ENCODE data around the gene EXOG.

EXOG gene

DNA sequence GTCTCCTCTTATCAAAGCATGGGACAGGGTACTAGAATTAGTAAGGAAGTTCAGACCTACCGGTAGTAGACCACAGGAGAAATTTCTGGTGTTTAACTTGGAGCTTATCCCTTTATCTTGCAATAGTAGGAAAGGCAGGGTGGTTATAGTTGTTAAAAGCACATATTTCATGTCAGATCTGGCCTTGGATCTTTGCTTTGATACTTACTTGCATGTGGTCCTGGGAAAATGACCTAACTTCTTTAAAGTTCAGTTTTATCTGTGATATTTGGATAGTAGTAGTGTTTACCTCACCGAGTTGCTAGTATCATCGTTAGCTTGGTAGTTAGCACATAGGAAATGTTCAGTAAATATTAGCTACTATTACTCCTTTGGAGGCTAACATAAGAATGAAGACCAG is 15.4 kb downstream of the EXOG start:
- DNase-seq, result no peak

DNA sequence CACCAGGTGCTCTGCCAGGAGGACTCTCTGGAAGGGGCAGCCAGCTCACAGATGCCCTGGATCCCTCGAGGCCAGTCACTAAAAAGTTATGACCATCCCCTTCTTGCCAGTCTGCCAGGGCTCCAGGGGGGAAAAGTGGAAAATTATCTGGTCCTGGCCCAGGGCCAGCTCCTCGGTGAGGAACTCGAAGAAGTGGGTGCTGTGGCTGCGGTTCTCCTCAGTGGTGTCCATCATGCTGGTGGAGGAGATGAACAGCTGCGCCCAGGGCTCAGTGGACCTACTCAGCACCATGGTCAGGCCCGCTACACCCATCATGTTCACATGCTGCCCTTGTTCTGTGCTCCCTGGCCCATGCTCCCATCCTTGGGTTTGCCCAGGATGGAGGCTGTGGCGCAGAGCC is 19.2 kb downstream of the EXOG start:
- DNase-seq, result no peak

DNA sequence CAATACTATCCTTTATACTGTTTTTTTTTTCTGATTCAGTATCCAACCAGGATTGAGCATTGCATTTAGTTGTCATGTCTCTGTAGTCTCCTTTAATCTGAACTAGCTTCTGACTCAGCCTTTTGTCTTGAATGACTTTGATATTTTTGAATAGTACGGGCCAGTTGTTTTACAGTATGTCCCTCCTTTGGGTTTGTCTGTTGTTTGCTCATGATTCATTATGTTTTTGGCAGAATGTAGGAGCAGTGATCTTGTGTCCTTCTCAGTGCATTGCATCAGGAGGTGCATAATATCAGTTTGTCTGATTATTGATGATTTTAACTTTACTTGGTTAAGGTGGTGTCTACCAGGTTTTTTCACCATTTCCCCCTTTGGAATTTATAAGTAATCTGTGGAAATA is 20.5 kb downstream of the EXOG start:
- no peak for DNase-seq

DNA sequence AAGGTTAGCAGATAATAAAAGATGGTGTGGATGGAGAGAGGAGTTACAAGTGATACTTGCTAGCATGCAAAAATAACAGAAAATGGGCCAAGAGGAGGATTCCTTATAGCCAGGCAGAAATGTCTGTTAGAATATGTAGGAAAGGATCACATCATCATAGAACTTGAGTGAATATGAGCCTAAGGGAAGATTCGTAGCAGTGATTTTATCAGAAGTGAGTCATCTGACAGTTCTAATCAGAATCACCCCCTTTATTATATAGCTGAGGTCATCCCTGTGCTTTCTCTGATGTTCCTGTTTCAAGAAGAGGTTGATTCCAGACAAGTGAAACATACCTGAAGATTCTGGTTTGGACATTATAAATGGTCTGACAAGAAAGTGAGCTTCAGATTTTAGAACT is 22.9 kb downstream of the EXOG start:
- no peak for DNase-seq

GRCh38 chr3:38519651-38520050 is 23.5 kb downstream of the EXOG start:
- no peak for DNase-seq

DNA sequence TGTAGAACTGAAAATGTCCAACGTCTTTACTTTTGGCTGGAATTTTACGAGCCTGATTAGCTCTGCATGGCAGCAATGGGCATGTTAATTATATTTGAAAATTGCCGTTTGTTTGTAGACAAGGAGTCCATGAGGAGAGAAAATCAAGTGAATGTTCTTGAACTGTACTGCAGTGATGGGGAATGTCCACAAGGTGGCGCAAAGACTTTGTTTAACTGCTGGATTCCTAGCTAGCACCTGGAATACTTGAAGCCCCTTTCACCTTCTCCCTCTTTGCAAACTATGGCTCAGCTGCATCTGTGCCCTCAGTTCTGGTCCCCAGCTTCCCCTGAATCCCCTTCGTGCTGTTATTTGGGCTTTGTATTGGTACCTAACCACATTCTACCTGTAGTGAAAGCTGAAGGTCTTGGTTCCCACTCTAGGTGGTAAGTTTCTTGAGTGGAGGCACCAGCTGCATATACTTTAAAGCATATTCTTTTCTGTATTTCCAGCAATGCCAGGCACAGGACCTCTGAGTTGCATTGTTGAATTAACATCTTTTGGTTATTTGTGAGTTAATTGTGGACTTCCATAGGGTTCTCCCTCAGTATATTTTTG is 25.3 kb downstream of the EXOG start:
- DNase-seq, result peak; percentile 46

DNA sequence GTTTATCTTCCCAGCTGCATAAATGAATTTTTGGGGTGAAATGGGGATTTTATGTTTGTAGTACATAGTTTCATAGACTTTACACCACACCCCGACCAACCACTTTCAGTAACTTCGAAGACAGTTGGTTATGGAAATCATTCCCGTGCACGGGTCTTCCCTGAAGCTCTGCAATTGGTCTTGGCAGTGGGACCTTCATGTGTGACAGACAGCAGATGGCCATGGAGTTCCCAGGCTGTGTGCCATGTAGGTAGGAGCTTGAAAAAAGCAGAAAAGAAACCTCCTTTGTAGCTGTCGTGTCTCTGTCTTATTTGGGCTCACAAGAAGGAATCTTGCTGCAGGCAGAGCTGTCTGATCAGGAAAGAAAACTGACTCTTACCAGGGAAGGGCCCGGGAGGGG is 25.9 kb downstream of the EXOG start:
- DNase-seq, result no peak

DNA sequence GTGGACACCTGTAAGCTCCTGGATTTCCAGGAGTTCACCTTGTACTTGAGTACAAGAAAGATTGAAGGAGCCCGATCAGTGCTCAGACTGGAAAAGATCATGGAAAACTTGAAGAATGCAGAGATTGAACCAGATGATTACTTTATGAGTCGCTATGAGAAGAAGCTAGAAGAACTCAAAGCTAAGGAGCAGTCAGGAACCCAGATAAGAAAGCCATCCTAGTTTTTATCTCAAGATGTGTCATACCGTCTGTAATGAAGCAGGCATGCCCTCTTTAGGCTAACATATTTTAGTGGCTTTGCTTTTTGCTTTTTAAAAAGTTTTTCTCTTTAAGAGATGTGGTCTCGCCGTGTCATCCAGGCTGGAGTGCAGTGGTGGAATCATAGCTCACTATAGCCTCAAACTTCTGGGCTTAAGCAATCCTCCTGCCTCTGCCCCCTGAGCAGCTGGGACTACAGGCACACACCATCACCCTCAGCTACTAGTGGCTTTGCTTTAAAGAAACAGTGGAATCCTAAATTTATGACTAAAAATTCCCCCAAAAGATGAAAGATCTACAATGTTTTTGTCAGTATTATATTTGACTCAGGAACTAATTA is 28.1 kb downstream of the EXOG start:
- DNase-seq, result no peak

DNA sequence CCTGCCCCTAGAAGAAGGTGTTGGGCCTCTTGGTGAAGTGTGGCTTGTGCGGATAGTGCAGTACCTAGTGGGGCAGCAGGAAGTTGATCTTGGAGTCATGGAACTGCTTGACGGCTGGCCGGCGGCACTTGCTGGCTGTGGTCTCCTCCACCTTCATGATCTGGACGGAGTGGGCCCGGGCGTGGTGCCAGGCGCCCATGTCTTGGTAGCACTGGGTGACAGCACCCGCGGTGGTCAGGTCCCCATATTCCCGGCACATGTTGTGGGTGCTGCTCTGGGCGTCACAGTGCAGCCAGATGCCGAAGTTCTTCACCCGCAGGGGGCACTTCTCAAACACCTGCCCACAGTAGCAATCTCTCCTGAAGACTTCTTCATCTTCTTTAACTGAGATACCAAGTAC is 30.7 kb downstream of the EXOG start:
- no peak for DNase-seq

- DNase-seq, result no peak
Measured at GRCh38 chr3:38528457-38528856, 32.3 kb downstream of the EXOG start.

DNA sequence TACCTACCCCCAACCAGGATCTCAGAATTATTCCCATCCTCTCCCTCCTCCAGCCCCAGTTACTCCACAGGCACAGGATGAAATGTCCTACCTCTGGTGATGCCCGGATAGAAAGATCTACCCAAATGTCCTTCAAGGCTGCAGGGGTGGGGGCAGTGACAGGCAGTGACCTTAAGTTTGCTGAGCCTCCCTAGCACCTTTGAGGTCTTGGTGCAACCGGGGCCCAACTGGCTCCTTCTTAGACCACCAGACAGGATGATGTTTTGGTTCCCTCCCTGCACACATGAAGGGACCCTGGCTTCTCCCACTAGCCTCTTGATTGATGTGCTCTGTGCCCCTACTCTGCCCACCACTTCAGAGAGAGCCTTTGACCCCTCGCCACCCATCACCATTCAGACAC is 36.4 kb downstream of the EXOG start:
- DNase-seq, result no peak

GRCh38 chr3:38533285-38533976 is 37.3 kb downstream of the EXOG start:
- DNase-seq, result no peak

- DNase-seq, result no peak
Measured at GRCh38 chr3:38534180-38534579, 38.0 kb downstream of the EXOG start.

DNA sequence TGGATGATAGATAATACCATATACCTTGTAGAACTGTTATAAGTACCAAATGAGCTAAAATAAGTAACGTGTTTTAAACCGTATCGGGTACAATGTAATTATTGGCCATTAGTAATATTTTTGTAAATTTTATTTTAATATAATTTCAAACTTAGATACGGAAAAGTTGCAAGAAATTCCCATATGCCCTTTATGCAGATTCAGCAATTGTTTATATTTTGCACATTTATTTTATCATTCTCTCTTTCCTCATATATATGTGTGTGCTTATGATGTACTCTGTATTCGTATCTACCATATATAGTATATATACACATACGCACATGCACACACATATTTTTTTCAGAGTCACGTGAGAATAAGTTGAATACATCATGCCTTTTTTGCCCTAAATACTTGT is 38.5 kb downstream of the EXOG start:
- no peak for DNase-seq

DNA sequence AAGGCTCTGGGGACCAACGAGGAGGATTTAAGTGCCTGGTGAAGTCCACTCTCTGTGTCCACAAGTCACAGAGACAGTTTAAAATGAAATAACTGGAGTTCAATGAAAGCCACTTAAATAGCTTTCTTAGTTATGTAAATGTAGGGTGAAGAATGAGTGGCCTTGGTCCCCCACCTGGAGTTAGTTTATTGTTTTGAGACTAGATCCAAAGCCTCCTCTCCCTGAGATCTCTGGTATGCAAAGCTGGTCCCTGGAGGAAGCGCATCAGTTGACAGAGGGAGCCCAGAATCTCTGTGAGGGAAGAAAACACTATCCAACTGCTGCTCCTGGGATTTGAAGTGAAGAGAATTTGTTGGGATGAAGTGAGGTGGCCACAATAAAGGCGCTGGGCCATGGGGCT is 40.5 kb downstream of the EXOG start:
- no peak for DNase-seq

DNA sequence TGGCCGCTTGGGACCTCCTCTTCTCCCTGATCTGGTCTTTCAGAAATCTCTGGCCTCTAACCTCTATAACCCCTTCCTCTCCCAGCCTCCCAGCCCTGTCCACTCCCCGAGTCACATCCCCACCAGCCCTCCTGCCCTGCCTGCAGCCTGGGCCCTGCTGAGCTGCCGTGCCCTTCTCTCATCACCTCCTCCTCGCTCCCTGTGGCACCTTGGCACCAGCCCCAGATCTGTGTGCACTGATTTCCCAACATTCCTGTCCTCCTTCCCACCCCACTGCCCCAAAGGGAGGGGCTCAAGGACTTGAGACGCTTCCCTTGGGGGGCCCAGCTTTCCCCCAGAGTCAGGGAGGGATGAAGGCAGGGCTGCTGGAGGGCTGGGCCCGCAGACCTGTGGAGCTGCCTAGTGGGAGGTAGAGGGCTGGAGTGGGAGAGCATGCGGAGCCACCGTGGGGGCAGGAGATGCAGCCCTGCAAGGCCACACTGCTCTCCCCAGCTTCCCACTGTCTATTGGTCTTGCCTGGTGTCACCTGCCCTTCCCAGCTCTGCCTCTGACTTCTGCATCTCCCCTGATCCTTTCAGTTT is 42.7 kb downstream of the EXOG start:
- no peak for DNase-seq

DNA sequence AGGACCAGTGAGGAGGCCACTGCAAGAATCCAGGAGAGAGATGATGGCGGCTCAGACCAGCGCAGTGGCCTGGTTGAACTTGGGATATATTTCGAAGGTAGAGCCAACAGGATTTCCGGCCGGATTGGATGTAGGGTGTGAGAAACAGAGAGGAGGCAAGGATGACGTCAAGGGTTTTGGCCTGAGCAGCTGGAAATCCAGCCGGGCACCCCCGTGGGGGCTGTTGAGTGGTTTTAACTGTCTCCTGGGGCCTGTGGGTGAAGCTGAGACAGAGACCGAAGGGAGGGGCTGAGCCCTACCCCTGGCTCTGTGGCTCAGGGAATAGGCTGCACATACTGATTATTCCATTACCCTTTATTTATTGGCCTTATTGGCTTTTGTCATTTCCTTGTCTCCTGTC is 45.7 kb downstream of the EXOG start:
- no peak for DNase-seq

- no peak for DNase-seq
Measured at GRCh38 chr3:38542401-38543298, 46.5 kb downstream of the EXOG start.

DNA sequence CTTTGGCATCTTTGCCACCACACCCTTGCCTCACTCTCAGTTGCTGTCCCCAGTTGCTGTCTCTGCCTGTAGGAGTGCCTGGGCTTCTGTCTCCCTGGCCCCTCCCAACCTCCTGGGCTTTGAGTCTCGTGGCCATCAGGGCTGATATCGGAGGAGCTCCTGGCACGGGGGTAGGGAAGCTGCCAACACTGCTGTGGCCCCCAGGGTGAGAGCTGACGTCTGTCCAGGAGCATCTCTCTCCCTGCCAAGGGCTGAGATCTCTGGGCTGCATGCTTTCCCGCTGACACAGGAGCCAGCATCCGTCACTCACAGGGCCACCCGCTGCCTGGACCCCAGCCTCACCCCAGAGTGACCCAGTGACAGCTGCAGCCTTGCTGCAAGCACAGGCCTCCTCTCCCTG is 47.4 kb downstream of the EXOG start:
- DNase-seq, result no peak

GRCh38 chr3:38544926-38545325 is 48.8 kb downstream of the EXOG start:
- DNase-seq, result no peak

- no peak for DNase-seq
Measured at GRCh38 chr3:38545550-38545949, 49.4 kb downstream of the EXOG start.

GRCh38 chr3:38545983-38546382 is 49.8 kb downstream of the EXOG start:
- DNase-seq, result no peak
